K562 (cell line): ENCODE results near the gene CHST13. TPM values are rescaled to one million over a fixed set of nuclear protein-coding genes. Genes with fewer than 3 reads are reported as not detected.

Source experiments
- ATAC-seq: fragments of 200-7000 bp; cut with Tn5 transposase; 3 replicates; pipeline ENCODE4 v1.9.1; 2020; ENCODE audit warnings: moderate library complexity
- BruUV-seq: library from RNA; stranded (reverse); fragments of 400-500 nt; replicated peaks from 2 replicates; lab custom pipeline; 2021; lab: Mats Ljungman, UMichigan
- CTCF ChIA-PET: fragments of 300-600 bp; formaldehyde crosslinking; extraction: SDS; loops from one replicate; lab custom pipeline; 2021; ENCODE audit warnings: low intra/inter-chr PET ratio; lab: Yijun Ruan, JAX
- POLR2A ChIA-PET: fragments of 300-600, 350-650 bp; sonication (Branson Sonifier 250); formaldehyde crosslinking; extraction: SDS; loops from one replicate; lab custom pipeline; 2021; ENCODE audit warnings: antibody characterized with exemption, inconsistent platforms; lab: Yijun Ruan, JAX
- DNase-seq, 4 experiments: peaks; one replicate each; pipeline versions ENCODE4 v3.0.0 to v3.0.0-alpha.2; 2011 to 2018; ENCODE audit warnings: low spot score in 3 of 4, mixed read lengths in 3 of 4; ENCODE audit errors: extremely low read depth in 1 of 4
- FAIRE-seq: peaks from 2 replicates; lab custom pipeline; 2011; peaks lifted over from hg19 to GRCh38; lab: Jason Lieb, UNC
- H2AFZ ChIP-seq: 2 replicates; pipeline ENCODE4 v1.6.0; 2011; ENCODE audit warnings: low read depth, low read length, control low read depth, inconsistent platforms
- H3K27ac ChIP-seq: fragments of 200-600 bp; 3 replicates; pipeline ENCODE4 v1.8.0; 2011; ENCODE audit warnings: low read depth, mild to moderate bottlenecking, control low read depth, inconsistent platforms, low read length, moderate library complexity, mixed read lengths; ENCODE audit errors: extremely low read depth
- H3K27me3 ChIP-seq, 2 experiments: fragments of 300-600 bp in 1 of 2; 2 replicates in 1 of 2; 3 replicates in 1 of 2; pipeline versions ENCODE4 v1.6.0 to v1.8.0; 2011; ENCODE audit warnings: inconsistent platforms in 2 of 2, low read length in 2 of 2, mild to moderate bottlenecking in 1 of 2, mixed read lengths in 1 of 2, moderate library complexity in 1 of 2; ENCODE audit not compliant: control insufficient read depth in 2 of 2, insufficient read depth in 2 of 2
- H3K36me3 ChIP-seq: fragments of 300-600 bp; 3 replicates; pipeline ENCODE4 v1.8.0; 2011; ENCODE audit warnings: mild to moderate bottlenecking, low read length, inconsistent platforms; ENCODE audit not compliant: control insufficient read depth, insufficient read depth
- H3K4me1 ChIP-seq, 2 experiments: fragments of 200-600 bp in 1 of 2; replicated peaks in 1 of 2; 2 replicates in 1 of 2; 3 replicates in 1 of 2; pipeline versions ENCODE4 v1.5.1 to v1.8.0; 2011; ENCODE audit warnings: inconsistent platforms in 2 of 2, low read length in 2 of 2, mild to moderate bottlenecking in 1 of 2, mixed read lengths in 1 of 2, moderate library complexity in 1 of 2; ENCODE audit not compliant: control insufficient read depth in 2 of 2, insufficient read depth in 2 of 2
- H3K4me2 ChIP-seq: 2 replicates; pipeline ENCODE4 v1.6.1; 2011; ENCODE audit warnings: low read length, control low read depth, inconsistent platforms, mixed read lengths; ENCODE audit not compliant: insufficient read depth
- H3K4me3 ChIP-seq: fragments of 200-600 bp; sonication (generic), shearing (Covaris generic); 2 replicates; pipeline ENCODE4 v1.5.1; 2016; ENCODE audit warnings: control low read depth, inconsistent platforms
- H3K79me2 ChIP-seq: fragments of 200-600 bp; 3 replicates; pipeline ENCODE4 v1.8.0; 2011; ENCODE audit warnings: low read length, inconsistent platforms; ENCODE audit not compliant: control insufficient read depth, insufficient read depth
- H3K9ac ChIP-seq, 2 experiments: 2 replicates each; pipeline versions ENCODE4 v1.6.0 to v1.6.1; 2011; ENCODE audit warnings: low read depth in 2 of 2, low read length in 2 of 2, control low read depth in 1 of 2, inconsistent platforms in 1 of 2, mild to moderate bottlenecking in 1 of 2, mixed read lengths in 1 of 2; ENCODE audit not compliant: insufficient read depth in 1 of 2
- H3K9me1 ChIP-seq: one replicate; pipeline ENCODE4 v1.6.0; 2011; ENCODE audit warnings: inconsistent platforms, mild to moderate bottlenecking, low read length, moderate library complexity; ENCODE audit not compliant: control insufficient read depth, insufficient read depth
- H3K9me3 ChIP-seq: replicated peaks from 2 replicates; pipeline ENCODE4 v1.5.1; 2011; ENCODE audit warnings: low read depth, low read length, inconsistent platforms; ENCODE audit not compliant: control insufficient read depth, insufficient read depth
- H4K20me1 ChIP-seq: replicated peaks from 2 replicates; pipeline ENCODE4 v1.6.1; 2011; ENCODE audit warnings: low read length, inconsistent platforms, mixed read lengths; ENCODE audit not compliant: control insufficient read depth, insufficient read depth
- C11orf30 ChIP-seq: fragments of 450-650 bp; IDR thresholded peaks from 2 replicates; pipeline ENCODE4 v1.6.1; 2016; ENCODE audit warnings: low read depth, mild to moderate bottlenecking
- JUN ChIP-seq, 2 experiments: sonication (generic) in 1 of 2; formaldehyde crosslinking in 1 of 2; IDR thresholded peaks; 2 replicates each; pipeline versions ENCODE4 v1.6.1 to v1.8.0; 2012 to 2022; ENCODE audit warnings: borderline replicate concordance in 2 of 2, mild to moderate bottlenecking in 2 of 2, improper control_type of control experiment in 1 of 2, low read depth in 1 of 2, low read length in 1 of 2, missing genetic modification reagents in 1 of 2
- RAD21 ChIP-seq, 2 experiments: fragments of 250-450 bp in 1 of 2; fragments of 450-650 bp in 1 of 2; sonication (Bioruptor Pico) in 1 of 2; formaldehyde crosslinking in 1 of 2; IDR thresholded peaks in 1 of 2; conservative IDR thresholded peaks in 1 of 2; 2 replicates each; pipeline versions ENCODE4 v1.4.0 to v1.8.0; 2020 to 2022; ENCODE audit warnings: mild to moderate bottlenecking in 2 of 2, moderate library complexity in 1 of 2
- RHOXF2B ChIP-seq: fragments of 250-450 bp; sonication (Bioruptor Pico); conservative IDR thresholded peaks from 2 replicates; pipeline ENCODE4 v1.5.1; 2021
- ZNF232 ChIP-seq: sonication (generic); formaldehyde crosslinking; IDR thresholded peaks from 2 replicates; pipeline ENCODE4 v1.8.0; 2022; ENCODE audit warnings: mild to moderate bottlenecking, missing genetic modification reagents
- WGBS: fragments of 100-300 bp; shearing (Covaris generic); methylation state at CpG from one replicate; pipeline ENCODE4 v1.1.6; 2016; ENCODE audit warnings: low coverage, mixed read lengths; ENCODE audit not compliant: insufficient coverage; ENCODE audit errors: missing lambda C conversion rate; 5-methylcytosine and 5-hydroxymethylcytosine counted together
- in situ Hi-C: fragments of 300-500 bp; cut with MboI; formaldehyde crosslinking; loops from 4 replicates; pipeline ENCODE4 v1.15.0; 2018; ENCODE audit warnings: inconsistent platforms, mixed read lengths
- intact Hi-C: fragments of 100-400 bp; cut with micrococcal nuclease; formaldehyde crosslinking; loops from 2 replicates; pipeline ENCODE4 v1.14.2; 2022
- polyA plus RNA-seq, 8 experiments: library from polyadenylated mRNA; depleted of rRNA in 4 of 8; stranded (reverse) in 5 of 8; unstranded in 3 of 8; fragments of >200 nt; fragmentation: Nextera tagmentation in 2 of 8; fragmentation: Illumina TruSeq in 1 of 8; extraction: Ambion mirVana in 2 of 8; extraction: Trizol in 1 of 8; gene quantifications; 2 replicates each; pipeline versions ENCODE4 v1.2.1 to v1.2.3, GENCODE V29; 2011 to 2014; ENCODE audit warnings: inconsistent platforms in 1 of 8, missing spikeins in 1 of 8
- total RNA-seq, 7 experiments: library from RNA; depleted of rRNA in 6 of 7; stranded (reverse); fragments of >200 nt in 6 of 7; fragmentation: Illumina TruSeq in 2 of 7; extraction: Trizol in 2 of 7; gene quantifications; 2 replicates each; pipeline versions ENCODE4 v1.2.1 to v1.2.3, GENCODE V29; 2011 to 2021; ENCODE audit warnings: low replicate concordance in 1 of 7
- TF ChIP-seq, protein P1 (sequence below): fragments of 450-650 bp; formaldehyde crosslinking; IDR thresholded peaks from 2 replicates; pipeline ENCODE4 v1.4.0; 2020; ENCODE audit warnings: mild to moderate bottlenecking, moderate library complexity
- TF ChIP-seq, protein P2 (sequence below), 3 experiments: IDR thresholded peaks in 2 of 3; conservative IDR thresholded peaks in 1 of 3; 2 replicates each; pipeline ENCODE4 v1.5.1; 2011 to 2012; ENCODE audit warnings: low read length in 3 of 3, mild to moderate bottlenecking in 3 of 3, control low read depth in 2 of 3, improper control_type of control experiment in 1 of 3, inconsistent platforms in 1 of 3, low read depth in 1 of 3, mixed read lengths in 1 of 3, moderate library complexity in 1 of 3; ENCODE audit not compliant: insufficient read depth in 2 of 3

The CHST13 gene
- total and polyA plus RNA-seq, 9 of the 15 experiments (the other 6 are each of a cell fraction or from before 2014, with no cell fraction given) = not detected

DNA sequence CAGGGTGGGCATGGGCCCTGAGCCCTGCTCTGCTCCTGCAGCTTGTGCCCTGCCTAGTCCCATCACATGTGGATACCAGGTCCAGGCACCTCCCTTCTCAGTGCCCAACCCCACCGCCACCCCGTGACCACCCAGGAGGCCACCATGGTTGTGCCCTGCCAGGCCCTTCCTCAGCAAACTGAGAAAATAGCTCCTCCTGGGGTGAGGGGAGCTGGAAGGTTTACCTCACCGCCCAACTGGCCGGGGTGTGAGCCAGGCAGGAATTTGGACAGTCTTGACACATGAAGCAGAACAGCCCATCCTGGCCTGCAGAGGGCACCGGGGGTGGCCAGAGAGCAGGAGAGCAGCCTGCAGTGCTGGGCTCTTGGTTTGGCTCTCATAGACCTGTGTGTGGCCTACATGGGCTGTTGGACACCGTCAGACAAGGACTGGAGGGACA, 46.2 kb downstream of the CHST13 start:
- Histone ChIP-seq H3K36me3 (no peaks in the 10 kb centered on the region), H3K4me1 (no peaks in the 10 kb centered on the region; a peak in 2 of 5 replicates), H4K20me1 (no peaks in the 10 kb centered on the region), H3K9me1 (no peaks in the 10 kb centered on the region), H3K4me2 (no peak overlapping the region), H3K4me3 (no peak overlapping the region)
- DNase-seq (peak in 1 of 4 experiments; percentile 7), FAIRE-seq (no peak), ATAC-seq (peak; percentile 79)
- TF ChIP-seq C11orf30 (no peak), JUN (IDR thresholded peaks at IDR 0.05; ENCODE audit: borderline replicate concordance, low read depth, low read length) (no peak), JUN (CRISPR knock-in tag; IDR thresholded peaks at IDR 0.05; ENCODE audit: borderline replicate concordance) (no peak), RAD21 (CRISPR knock-in tag; conservative IDR thresholded peaks at IDR 0.05 in 1 of 2, IDR thresholded peaks at IDR 0.05 in 1 of 2) (peak in 1 of 2 experiments; percentile 14; a peak in 1 of 4 replicates), RHOXF2B (CRISPR knock-in tag) (no peak), ZNF232 (CRISPR knock-in tag) (no peak)
- TF ChIP-seq, protein P1, sequence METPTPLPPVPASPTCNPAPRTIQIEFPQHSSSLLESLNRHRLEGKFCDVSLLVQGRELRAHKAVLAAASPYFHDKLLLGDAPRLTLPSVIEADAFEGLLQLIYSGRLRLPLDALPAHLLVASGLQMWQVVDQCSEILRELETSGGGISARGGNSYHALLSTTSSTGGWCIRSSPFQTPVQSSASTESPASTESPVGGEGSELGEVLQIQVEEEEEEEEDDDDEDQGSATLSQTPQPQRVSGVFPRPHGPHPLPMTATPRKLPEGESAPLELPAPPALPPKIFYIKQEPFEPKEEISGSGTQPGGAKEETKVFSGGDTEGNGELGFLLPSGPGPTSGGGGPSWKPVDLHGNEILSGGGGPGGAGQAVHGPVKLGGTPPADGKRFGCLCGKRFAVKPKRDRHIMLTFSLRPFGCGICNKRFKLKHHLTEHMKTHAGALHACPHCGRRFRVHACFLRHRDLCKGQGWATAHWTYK (CRISPR knock-in tag) = no peak
- TF ChIP-seq, protein P2, sequence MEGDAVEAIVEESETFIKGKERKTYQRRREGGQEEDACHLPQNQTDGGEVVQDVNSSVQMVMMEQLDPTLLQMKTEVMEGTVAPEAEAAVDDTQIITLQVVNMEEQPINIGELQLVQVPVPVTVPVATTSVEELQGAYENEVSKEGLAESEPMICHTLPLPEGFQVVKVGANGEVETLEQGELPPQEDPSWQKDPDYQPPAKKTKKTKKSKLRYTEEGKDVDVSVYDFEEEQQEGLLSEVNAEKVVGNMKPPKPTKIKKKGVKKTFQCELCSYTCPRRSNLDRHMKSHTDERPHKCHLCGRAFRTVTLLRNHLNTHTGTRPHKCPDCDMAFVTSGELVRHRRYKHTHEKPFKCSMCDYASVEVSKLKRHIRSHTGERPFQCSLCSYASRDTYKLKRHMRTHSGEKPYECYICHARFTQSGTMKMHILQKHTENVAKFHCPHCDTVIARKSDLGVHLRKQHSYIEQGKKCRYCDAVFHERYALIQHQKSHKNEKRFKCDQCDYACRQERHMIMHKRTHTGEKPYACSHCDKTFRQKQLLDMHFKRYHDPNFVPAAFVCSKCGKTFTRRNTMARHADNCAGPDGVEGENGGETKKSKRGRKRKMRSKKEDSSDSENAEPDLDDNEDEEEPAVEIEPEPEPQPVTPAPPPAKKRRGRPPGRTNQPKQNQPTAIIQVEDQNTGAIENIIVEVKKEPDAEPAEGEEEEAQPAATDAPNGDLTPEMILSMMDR (IDR thresholded peaks at IDR 0.05 in 2 of 3, conservative IDR thresholded peaks at IDR 0.05 in 1 of 3; ENCODE audit: insufficient read depth in 2 of 3, low read depth in 1 of 3, low read length in 3 of 3) = peak in 1 of 3 experiments; percentile 23; a peak in 1 of 6 replicates
- TF ChIP-seq, all 486 proteins: peak for 2
- Histone ChIP-seq H3K9ac (no peak overlapping the region), H3K27ac (no peak overlapping the region), H2AFZ (no peak overlapping the region), H3K79me2 (no peaks in the 10 kb centered on the region), H3K27me3 (peaks cover 0 to 16% of the 10 kb centered on the region in 2 experiments; a peak in 1 of 5 replicates), H3K9me3 (no peaks in the 10 kb centered on the region)
- WGBS = 0% methylated on average over 5 of the region's 6 CpGs
- in situ Hi-C loops (no loop called here), intact Hi-C loops (no loop called here)
- POLR2A ChIA-PET = interaction anchor here (0.6 kb wide), 1 partner anchor 357 kb away, joined by 3 read pairs; no protein-coding TSS in a partner anchor
- no TSS peak for BruUV-seq
- CTCF ChIA-PET = no interaction called here
